ENCODE measurements around the gene PXMP2. TPM values are rescaled to one million over a fixed set of nuclear protein-coding genes. Genes with fewer than 3 reads are reported as not detected.

PXMP2 gene
- total RNA-seq, 1 experiment from 2014 or later = 39.9 TPM

DNA sequence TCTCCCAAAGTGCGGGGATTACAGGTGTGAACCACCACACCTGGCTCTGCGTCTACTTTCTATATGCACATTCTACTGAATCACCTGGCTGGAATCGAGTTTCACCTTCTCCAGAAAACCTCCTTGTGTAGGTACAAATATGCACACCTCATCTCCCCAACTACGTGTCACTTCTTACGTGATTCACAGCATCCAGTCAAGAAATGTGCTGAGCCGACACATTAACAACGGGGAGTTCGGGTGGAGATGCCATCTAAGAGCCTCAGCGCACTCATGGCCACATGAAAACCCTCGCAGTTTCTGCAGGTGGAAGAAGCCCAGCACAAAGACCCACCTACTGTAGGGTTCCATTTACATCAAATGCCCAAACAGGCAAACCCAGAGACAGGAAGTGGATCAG is 39.5 kb upstream of the PXMP2 start:
- BruUV-seq (replicated peaks) = no TSS peak
- Histone ChIP-seq H3K36me3 (ENCODE audit: control insufficient read depth, insufficient read depth, low read length) (peaks cover 6% of the 10 kb centered on the region), H3K9me3 (no peaks in the 10 kb centered on the region), H3K4me1 (no peaks in the 10 kb centered on the region), H3K4me3 (ENCODE audit: low read depth, low read length) (no peak overlapping the region), H3K27me3 (replicated peaks; ENCODE audit: control insufficient read depth, insufficient read depth, low read length) (no peaks in the 10 kb centered on the region)
- ChIA-PET CTCF (no interaction called here), POLR2A (no interaction called here)
- Mint-ChIP-seq H3K4me1 (ENCODE audit: low read depth, unreplicated experiment) (no peaks in the 10 kb centered on the region), H3K27me3 (ENCODE audit: insufficient read depth, unreplicated experiment) (no peaks in the 10 kb centered on the region), H3K9me3 (ENCODE audit: unreplicated experiment) (no peaks in the 10 kb centered on the region), H3K27ac (ENCODE audit: unreplicated experiment) (no peak overlapping the region), H3K36me3 (ENCODE audit: insufficient read depth, unreplicated experiment) (peaks cover 91% of the 10 kb centered on the region), H3K4me3 (ENCODE audit: unreplicated experiment) (no peak overlapping the region)
- intact Hi-C loops (cut with micrococcal nuclease; ENCODE audit: unreplicated experiment) = no loop called here
- no peak for DNase-seq
- TF ChIP-seq, protein P1, sequence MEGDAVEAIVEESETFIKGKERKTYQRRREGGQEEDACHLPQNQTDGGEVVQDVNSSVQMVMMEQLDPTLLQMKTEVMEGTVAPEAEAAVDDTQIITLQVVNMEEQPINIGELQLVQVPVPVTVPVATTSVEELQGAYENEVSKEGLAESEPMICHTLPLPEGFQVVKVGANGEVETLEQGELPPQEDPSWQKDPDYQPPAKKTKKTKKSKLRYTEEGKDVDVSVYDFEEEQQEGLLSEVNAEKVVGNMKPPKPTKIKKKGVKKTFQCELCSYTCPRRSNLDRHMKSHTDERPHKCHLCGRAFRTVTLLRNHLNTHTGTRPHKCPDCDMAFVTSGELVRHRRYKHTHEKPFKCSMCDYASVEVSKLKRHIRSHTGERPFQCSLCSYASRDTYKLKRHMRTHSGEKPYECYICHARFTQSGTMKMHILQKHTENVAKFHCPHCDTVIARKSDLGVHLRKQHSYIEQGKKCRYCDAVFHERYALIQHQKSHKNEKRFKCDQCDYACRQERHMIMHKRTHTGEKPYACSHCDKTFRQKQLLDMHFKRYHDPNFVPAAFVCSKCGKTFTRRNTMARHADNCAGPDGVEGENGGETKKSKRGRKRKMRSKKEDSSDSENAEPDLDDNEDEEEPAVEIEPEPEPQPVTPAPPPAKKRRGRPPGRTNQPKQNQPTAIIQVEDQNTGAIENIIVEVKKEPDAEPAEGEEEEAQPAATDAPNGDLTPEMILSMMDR (IDR thresholded peaks at IDR 0.05; ENCODE audit: insufficient read depth in 1 of 2, low read depth in 1 of 2, low read length in 1 of 2, severe bottlenecking in 1 of 2, unreplicated experiment in 1 of 2) = no peak

DNA sequence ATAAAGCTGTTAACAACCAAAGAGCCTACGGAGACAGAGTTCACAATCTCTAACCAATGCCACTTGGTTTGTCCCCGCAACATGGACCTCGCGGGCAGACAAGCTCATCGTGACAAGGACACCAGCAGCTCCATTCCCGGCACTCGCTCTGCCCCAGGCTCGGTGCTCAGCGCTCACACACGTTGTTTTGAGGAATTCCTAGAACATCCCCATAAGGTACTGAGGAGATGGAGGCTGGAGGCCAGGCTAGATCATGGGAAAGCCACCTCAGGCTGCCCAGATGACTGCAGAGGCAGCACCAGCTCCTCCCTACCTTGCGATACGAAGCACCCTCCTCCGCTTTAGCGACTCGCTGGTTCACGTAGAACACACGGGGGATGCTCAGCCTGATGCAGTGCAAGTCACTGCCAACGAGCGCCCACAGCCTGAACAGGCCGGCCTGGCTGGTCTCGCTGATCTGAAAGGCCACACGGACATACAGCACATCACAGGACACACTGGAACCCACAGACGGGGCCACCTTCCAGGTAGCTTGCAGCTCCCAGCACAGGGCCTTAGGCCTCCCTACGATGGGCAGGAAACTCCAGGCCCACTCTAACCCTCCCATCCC is 38.7 kb upstream of the PXMP2 start:
- H3K36me3 ChIP-seq (ENCODE audit: control insufficient read depth, insufficient read depth, low read length) = peaks cover 6% of the 10 kb centered on the region
- no peaks in the 10 kb centered on the region for H3K9me3 ChIP-seq
- no peaks in the 10 kb centered on the region for H3K27me3 ChIP-seq (replicated peaks; ENCODE audit: control insufficient read depth, insufficient read depth, low read length)
- Mint-ChIP-seq H3K4me1 (ENCODE audit: low read depth, unreplicated experiment) (no peaks in the 10 kb centered on the region), H3K36me3 (ENCODE audit: insufficient read depth, unreplicated experiment) (peaks cover 91% of the 10 kb centered on the region), H3K4me3 (ENCODE audit: unreplicated experiment) (no peak overlapping the region), H3K9me3 (ENCODE audit: unreplicated experiment) (no peaks in the 10 kb centered on the region), H3K27ac (ENCODE audit: unreplicated experiment) (no peak overlapping the region), H3K27me3 (ENCODE audit: insufficient read depth, unreplicated experiment) (no peaks in the 10 kb centered on the region)
- no peaks in the 10 kb centered on the region for H3K4me1 ChIP-seq
- ChIA-PET POLR2A (no interaction called here), CTCF (no interaction called here)
- TF ChIP-seq, protein P1 (IDR thresholded peaks at IDR 0.05; ENCODE audit: insufficient read depth in 1 of 2, low read depth in 1 of 2, low read length in 1 of 2, severe bottlenecking in 1 of 2, unreplicated experiment in 1 of 2) = no peak
- intact Hi-C loops (cut with micrococcal nuclease; ENCODE audit: unreplicated experiment) = no loop called here
- DNase-seq = no peak
- H3K4me3 ChIP-seq (ENCODE audit: low read depth, low read length) = no peak overlapping the region
- no TSS peak for BruUV-seq (replicated peaks)

DNA sequence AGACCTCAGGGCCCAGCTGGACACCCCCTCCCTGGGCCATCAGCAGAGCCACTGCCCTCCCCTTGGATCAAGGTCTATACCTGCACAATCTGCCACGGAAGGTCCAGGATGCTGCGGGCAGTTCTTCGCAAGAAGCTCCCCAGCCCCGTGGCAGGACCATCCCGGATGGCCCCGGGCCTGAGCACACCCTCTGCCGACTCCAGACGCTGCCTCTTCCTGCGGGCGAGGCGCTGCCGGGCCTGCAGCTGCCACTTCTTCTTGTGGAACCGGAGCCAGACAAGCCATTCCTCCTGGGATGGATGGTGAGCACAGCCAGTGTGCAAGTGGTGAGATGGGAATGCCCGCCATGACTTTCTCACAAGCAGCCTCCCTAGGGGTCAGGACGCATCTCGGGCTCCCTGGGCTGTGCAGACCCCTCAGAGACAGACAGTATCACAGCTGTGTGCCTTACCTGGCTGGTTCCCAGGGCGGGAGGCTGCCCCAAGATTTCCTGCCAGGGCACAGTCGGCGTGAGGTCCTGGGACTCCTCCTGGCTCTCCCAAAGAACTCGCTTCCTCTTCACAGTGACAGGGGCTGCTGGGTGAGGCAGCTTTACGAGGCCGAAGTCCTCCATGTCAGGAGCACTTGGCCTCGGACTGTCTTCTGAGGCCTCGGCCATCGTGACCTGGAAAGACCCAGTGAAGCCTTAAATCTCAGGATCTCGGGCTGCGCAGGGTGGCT is 38.0 kb upstream of the PXMP2 start:
- H3K9me3 ChIP-seq = no peaks in the 10 kb centered on the region
- DNase-seq = no peak
- H3K4me1 ChIP-seq = no peaks in the 10 kb centered on the region
- no TSS peak for BruUV-seq (replicated peaks)
- H3K4me1 Mint-ChIP-seq (ENCODE audit: low read depth, unreplicated experiment) = no peaks in the 10 kb centered on the region
- ChIA-PET CTCF (no interaction called here), POLR2A (no interaction called here)
- no peak overlapping the region for H3K4me3 ChIP-seq (ENCODE audit: low read depth, low read length)
- no peak overlapping the region for H3K27ac Mint-ChIP-seq (ENCODE audit: unreplicated experiment)
- TF ChIP-seq, protein P1 (IDR thresholded peaks at IDR 0.05; ENCODE audit: insufficient read depth in 1 of 2, low read depth in 1 of 2, low read length in 1 of 2, severe bottlenecking in 1 of 2, unreplicated experiment in 1 of 2) = no peak
- intact Hi-C loops (cut with micrococcal nuclease; ENCODE audit: unreplicated experiment) = no loop called here
- peaks cover 6% of the 10 kb centered on the region for H3K36me3 ChIP-seq (ENCODE audit: control insufficient read depth, insufficient read depth, low read length)
- no peak overlapping the region for H3K4me3 Mint-ChIP-seq (ENCODE audit: unreplicated experiment)
- no peaks in the 10 kb centered on the region for H3K27me3 Mint-ChIP-seq (ENCODE audit: insufficient read depth, unreplicated experiment)
- H3K9me3 Mint-ChIP-seq (ENCODE audit: unreplicated experiment) = no peaks in the 10 kb centered on the region
- H3K36me3 Mint-ChIP-seq (ENCODE audit: insufficient read depth, unreplicated experiment) = peaks cover 93% of the 10 kb centered on the region
- H3K27me3 ChIP-seq (replicated peaks; ENCODE audit: control insufficient read depth, insufficient read depth, low read length) = no peaks in the 10 kb centered on the region
